MCF 10A (cell line): ENCODE measurements around the gene ZBTB14. TPM values are rescaled to one million over a fixed set of nuclear protein-coding genes. Genes with fewer than 3 reads are reported as not detected.

Experiments used
- BruUV-seq: library from RNA; stranded (reverse); fragments of 400-500 nt; replicated peaks from 2 replicates; lab custom pipeline; 2021; lab: Mats Ljungman, UMichigan
- CTCF ChIA-PET: fragments of 300-600 bp; sonication (Branson Sonifier 250); formaldehyde crosslinking; extraction: SDS; loops from one replicate; lab custom pipeline; 2021; ENCODE audit warnings: antibody characterized with exemption, inconsistent platforms; lab: Yijun Ruan, JAX
- POLR2A ChIA-PET: fragments of 300-600, 350-650 bp; sonication (Branson Sonifier 250); formaldehyde crosslinking; extraction: SDS; loops from one replicate; lab custom pipeline; 2020; ENCODE audit warnings: antibody characterized with exemption, inconsistent platforms; lab: Yijun Ruan, JAX
- DNase-seq: peaks from one replicate; pipeline ENCODE4 v3.0.0-alpha.2; 2018; ENCODE audit not compliant: unreplicated experiment
- H3K27ac Mint-ChIP-seq: one replicate; pipeline ENCODE4 v1.8.0; 2022; ENCODE audit warnings: mild to moderate bottlenecking, low read depth, mixed read lengths; ENCODE audit not compliant: unreplicated experiment
- H3K27me3 Mint-ChIP-seq: one replicate; pipeline ENCODE4 v1.8.0; 2022; ENCODE audit warnings: mixed read lengths; ENCODE audit not compliant: insufficient read depth, unreplicated experiment
- H3K36me3 Mint-ChIP-seq: one replicate; pipeline ENCODE4 v1.8.0; 2022; ENCODE audit warnings: mild to moderate bottlenecking, moderate library complexity, mixed read lengths; ENCODE audit not compliant: insufficient read depth, unreplicated experiment
- H3K4me1 Mint-ChIP-seq: one replicate; pipeline ENCODE4 v1.8.0; 2022; ENCODE audit warnings: mixed read lengths; ENCODE audit not compliant: insufficient read depth, unreplicated experiment
- H3K4me3 Mint-ChIP-seq: one replicate; pipeline ENCODE4 v1.8.0; 2022; ENCODE audit warnings: mild to moderate bottlenecking, moderate library complexity, mixed read lengths; ENCODE audit not compliant: unreplicated experiment
- H3K9me3 Mint-ChIP-seq: one replicate; pipeline ENCODE4 v1.8.0; 2022; ENCODE audit warnings: mixed read lengths; ENCODE audit not compliant: unreplicated experiment
- intact Hi-C: fragments of 100-400 bp; cut with micrococcal nuclease; formaldehyde crosslinking; loops from 2 replicates; pipeline ENCODE4 v1.14.1; 2022
- total RNA-seq: library from RNA; stranded (reverse); gene quantifications from 2 replicates; pipeline ENCODE4 v1.2.3, GENCODE V29; 2022
- TF ChIP-seq, protein P1 (sequence below): fragments of 200-600 bp; IDR thresholded peaks from one replicate; pipeline ENCODE4 v1.8.0; 2022; ENCODE audit warnings: antibody characterized with exemption, mild to moderate bottlenecking; ENCODE audit not compliant: unreplicated experiment

Gene ZBTB14
- total RNA-seq, 1 experiment from 2014 or later: 7.3 TPM

DNA sequence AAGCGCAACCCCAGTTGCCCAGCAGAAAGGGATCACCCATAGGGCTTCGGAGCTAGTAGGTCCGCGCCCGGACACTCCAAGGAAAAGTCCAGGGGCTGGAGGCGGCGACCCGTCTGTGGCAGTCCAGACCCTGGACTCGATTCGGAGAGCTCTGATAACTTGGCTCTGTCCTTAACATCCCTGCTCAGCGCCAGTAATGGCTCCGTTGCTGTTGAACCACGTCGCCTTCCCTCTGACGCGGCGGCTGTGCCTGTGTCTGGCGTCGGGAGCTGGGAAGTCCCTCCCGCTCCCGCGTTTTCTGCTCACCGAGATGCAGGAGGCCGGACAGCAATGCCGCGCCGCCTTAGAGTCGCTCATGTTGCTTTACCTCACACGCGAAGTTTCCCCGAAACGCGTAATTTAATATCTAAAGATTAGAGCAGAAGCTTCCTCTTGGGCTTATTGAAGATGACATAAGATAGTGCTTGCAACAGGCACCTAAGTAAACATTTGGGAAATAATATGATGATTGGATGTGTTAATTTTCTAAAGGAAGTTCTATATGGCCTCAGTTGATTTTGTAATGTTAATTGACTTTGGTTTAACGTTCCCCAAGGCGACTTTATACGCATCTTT lies 1.3 kb upstream of the ZBTB14 start:
- TF ChIP-seq, protein P1, sequence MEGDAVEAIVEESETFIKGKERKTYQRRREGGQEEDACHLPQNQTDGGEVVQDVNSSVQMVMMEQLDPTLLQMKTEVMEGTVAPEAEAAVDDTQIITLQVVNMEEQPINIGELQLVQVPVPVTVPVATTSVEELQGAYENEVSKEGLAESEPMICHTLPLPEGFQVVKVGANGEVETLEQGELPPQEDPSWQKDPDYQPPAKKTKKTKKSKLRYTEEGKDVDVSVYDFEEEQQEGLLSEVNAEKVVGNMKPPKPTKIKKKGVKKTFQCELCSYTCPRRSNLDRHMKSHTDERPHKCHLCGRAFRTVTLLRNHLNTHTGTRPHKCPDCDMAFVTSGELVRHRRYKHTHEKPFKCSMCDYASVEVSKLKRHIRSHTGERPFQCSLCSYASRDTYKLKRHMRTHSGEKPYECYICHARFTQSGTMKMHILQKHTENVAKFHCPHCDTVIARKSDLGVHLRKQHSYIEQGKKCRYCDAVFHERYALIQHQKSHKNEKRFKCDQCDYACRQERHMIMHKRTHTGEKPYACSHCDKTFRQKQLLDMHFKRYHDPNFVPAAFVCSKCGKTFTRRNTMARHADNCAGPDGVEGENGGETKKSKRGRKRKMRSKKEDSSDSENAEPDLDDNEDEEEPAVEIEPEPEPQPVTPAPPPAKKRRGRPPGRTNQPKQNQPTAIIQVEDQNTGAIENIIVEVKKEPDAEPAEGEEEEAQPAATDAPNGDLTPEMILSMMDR: no peak
- Mint-ChIP-seq H3K27me3 (peaks cover 33% of the 10 kb centered on the region), H3K27ac (peak overlapping the region; percentile 88), H3K9me3 (no peaks in the 10 kb centered on the region), H3K36me3 (peaks cover 12% of the 10 kb centered on the region), H3K4me1 (peaks cover 6% of the 10 kb centered on the region), H3K4me3 (peak overlapping the region; percentile 95)
- ChIA-PET CTCF (interaction anchor here (0.7 kb wide), 1 partner anchor 10 kb away, joined by 3 read pairs; no protein-coding TSS in a partner anchor), POLR2A (interaction anchor here (0.7 to 4.0 kb wide), 11 partner anchors 8 to 1107 kb away, joined by 3 to 33 read pairs (median 4); no protein-coding TSS in a partner anchor)
- BruUV-seq: no TSS peak
- DNase-seq: peak; percentile 76
- intact Hi-C loops: loop anchor here (5.0 kb wide), 1 partner anchor 60 kb away; no protein-coding TSS in a partner anchor

DNA sequence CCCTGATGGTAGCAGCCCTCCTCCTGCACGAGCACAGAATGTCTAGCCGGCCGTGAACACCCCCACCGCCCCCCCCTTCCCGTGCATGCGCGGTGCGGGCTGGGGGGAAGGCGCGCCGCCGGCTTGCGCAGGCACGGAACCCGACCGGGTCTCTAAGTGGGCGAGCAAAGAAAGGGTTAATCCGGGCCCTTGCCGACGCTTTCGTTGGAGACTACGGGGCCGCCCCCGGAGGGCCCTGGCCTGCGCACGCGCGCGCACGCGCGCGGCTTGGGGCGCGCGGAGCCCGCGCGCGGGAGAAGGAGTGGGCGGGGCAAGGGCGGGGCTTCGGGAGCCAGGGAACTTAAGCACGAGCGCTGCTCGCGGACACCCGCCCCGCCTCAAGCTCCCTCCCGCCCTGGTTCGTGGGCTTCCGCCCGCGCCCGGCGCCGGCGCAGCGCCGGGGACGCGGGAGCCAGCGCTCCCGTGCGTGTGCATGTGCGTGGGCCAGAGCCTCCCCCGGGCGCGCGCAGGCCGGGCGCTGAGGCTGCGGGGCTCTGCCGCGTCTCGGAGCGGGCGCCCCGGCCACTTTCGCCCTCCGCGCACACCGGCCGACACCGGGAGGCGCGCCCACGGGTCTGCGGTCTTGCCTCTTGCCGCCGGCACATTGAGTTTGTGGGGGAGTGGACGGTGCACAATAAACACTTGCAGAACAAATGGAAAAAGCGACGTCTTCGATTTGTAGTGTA lies 617 bp upstream of the ZBTB14 start:
- H3K4me1 Mint-ChIP-seq: peaks cover 6% of the 10 kb centered on the region
- H3K9me3 Mint-ChIP-seq: no peaks in the 10 kb centered on the region
- CTCF ChIA-PET: interaction anchor here (0.7 kb wide), 1 partner anchor 199 kb away, joined by 4 read pairs; no protein-coding TSS in a partner anchor
- BruUV-seq: no TSS peak
- POLR2A ChIA-PET: interaction anchor here (0.7 to 4.0 kb wide), 11 partner anchors 9 to 251 kb away, joined by 3 to 33 read pairs (median 6); no protein-coding TSS in a partner anchor
- H3K36me3 Mint-ChIP-seq: peaks cover 19% of the 10 kb centered on the region
- intact Hi-C loops: loop anchor here (5.0 kb wide), 1 partner anchor 59 kb away; no protein-coding TSS in a partner anchor
- peak overlapping the region; percentile 95 for H3K4me3 Mint-ChIP-seq
- peaks cover 26% of the 10 kb centered on the region for H3K27me3 Mint-ChIP-seq
- DNase-seq: peak; percentile 91
- TF ChIP-seq, protein P1: no peak
- peak overlapping the region; percentile 88 for H3K27ac Mint-ChIP-seq

DNA sequence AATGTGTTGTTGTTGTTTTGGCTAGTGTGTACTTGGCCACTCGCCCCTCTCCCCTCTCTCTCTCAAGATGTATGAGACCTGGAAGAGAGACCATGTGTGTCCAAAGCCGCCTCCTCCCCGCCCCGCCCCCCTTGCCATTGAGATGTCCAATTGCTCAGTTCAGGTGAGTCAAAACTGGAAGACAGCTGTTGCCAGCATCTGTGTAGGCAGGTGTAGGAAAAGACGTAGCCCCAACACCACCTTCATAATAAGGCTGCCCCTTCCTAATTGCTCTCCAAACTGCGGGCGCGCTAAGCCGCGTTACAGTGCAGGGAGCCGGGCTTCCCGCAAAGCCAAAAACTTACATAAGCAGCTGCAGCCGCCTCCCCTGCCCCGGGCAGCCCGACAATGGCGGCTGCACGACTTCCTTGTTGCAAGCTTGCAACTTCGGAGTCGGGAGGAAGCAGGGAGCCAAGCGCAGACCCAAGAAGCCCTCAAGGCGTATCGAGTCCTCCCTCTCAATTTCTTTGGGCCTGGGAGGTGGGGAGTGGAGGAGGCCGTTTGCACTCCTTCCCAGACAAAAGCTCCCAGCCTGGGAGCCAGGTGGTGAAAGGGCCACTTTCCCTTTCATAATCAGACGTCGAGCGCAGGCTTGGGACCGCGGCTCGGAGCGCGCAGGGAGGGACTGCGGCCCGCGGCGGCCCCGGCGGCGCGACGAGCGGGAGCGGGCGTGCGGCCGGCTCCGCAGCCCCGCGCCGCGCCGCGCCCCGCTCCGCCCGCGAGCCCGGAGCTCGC lies 882 bp downstream of the ZBTB14 start:
- intact Hi-C loops: loop anchor here (5.0 kb wide), 1 partner anchor 57 kb away; no protein-coding TSS in a partner anchor
- CTCF ChIA-PET: interaction anchor here (0.7 to 1.2 kb wide), 2 partner anchors 222 to 447 kb away, joined by 3 to 4 read pairs; no protein-coding TSS in a partner anchor
- TF ChIP-seq, protein P1: no peak
- no TSS peak for BruUV-seq
- H3K27ac Mint-ChIP-seq: peak overlapping the region; percentile 23
- H3K9me3 Mint-ChIP-seq: no peaks in the 10 kb centered on the region
- POLR2A ChIA-PET: interaction anchor here (0.6 to 4.0 kb wide), 12 partner anchors 10 to 1699 kb away, joined by 3 to 33 read pairs (median 4); no protein-coding TSS in a partner anchor
- H3K36me3 Mint-ChIP-seq: peaks cover 30% of the 10 kb centered on the region
- H3K4me1 Mint-ChIP-seq: peaks cover 6% of the 10 kb centered on the region
- DNase-seq: peak; percentile 54
- H3K27me3 Mint-ChIP-seq: peaks cover 11% of the 10 kb centered on the region
- H3K4me3 Mint-ChIP-seq: peak overlapping the region; percentile 82
